HG02840 (cell line): ENCODE data around the gene MCF2L2.

ENCODE experiments used
- ATAC-seq: cut with Tn5 transposase; IDR thresholded peaks from one replicate; pipeline ENCODE4 v1.9.1; 2021; ENCODE audit warnings: mild to moderate bottlenecking, moderate library complexity, moderate number of reproducible peaks; ENCODE audit not compliant: unreplicated experiment, low FRiP score

Gene MCF2L2

DNA sequence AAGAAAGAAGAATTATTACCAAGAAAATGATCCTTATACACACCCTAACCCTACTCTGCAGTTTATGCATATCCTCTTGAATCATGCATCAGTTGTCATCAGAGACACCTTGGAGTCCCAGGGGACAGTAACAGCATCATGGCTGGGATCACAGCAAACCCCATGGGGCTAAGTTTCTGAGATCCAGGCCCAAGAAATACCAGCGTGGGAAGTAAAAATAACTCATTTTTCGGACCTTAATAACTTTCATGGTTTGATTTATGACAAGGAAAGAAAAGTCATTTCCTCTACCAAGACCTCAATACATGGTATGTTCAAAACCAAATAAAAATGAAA is 214.2 kb downstream of the MCF2L2 start:
- no peak for ATAC-seq

DNA sequence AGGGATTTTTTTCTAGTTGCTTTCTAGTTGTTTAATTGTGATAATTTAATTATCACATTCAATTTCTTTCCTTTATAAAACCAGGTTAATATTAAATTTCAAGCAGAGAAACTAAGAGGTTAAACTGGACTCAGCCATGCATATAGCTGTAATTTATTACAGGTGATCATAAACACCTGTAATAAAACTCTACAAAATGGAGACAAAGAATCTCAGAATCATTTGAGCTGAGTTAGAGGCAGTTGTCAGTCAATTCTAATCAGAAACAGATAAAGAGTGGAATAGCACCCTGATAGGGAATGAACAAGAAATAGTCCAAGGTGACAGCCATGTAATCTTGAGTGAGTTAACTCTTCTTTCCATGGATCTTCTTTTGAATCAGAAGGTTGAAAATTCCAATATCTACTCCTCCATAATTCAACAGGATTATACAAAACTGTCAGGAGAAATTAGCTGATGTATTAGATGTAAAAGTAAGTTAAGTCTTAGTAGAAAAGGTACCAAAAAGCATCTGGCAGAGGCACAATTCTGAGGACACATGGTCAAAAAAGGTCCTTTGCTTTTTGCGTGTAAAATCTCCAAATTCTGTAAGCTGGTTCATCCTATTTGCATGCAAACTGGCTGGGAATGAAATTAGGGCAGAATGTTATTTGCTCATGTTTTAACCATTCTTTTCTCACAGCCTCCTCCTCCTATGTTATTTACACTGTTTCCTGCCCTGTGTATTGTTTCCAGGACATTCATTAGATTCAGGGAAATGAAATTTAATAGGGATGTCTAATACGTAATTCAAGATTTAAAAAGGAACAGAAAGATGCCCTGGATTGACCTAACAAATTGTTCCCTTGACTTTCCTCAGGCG is 214.8 kb downstream of the MCF2L2 start:
- no peak for ATAC-seq

GRCh38 chr3:183212565-183212964 is 215.9 kb downstream of the MCF2L2 start:
- no peak for ATAC-seq

DNA sequence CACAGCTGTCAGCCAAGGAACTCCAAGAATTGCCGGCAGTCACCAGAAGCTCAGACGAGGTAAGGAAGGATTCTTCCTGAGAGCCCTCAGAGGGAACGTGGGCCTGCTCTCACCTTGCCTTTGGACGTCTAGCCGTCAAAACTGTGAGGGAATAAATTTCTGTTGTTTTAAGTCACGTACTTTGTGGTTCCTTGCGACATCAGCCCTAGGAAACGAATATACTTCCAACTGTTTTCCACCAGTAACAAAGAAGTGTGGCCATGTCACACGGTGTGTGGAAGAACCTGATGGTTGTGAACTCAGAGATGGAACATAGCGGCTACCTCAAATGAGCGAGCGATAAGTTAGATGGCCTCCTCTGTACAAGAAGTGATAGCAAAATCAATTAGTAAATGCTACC is 216.3 kb downstream of the MCF2L2 start:
- no peak for ATAC-seq

DNA sequence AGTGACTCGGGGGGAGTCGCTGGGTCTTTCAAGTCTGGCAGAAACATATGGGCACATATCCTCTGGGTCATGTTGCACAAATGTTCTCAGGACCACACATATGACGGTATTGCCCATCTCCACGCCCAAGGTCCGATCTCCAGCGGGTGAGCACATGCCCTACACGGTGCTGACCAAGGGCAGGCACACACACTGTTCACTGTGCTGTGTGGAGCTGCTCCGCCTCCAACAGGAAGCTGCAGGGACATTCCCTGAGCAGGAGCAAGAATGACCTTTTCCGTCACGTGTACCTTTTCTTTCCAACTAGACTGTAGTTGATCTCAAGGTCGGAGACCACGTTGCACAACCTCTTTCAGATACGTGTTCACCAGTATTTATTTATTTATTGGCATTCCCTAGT is 217.1 kb downstream of the MCF2L2 start:
- no peak for ATAC-seq

DNA sequence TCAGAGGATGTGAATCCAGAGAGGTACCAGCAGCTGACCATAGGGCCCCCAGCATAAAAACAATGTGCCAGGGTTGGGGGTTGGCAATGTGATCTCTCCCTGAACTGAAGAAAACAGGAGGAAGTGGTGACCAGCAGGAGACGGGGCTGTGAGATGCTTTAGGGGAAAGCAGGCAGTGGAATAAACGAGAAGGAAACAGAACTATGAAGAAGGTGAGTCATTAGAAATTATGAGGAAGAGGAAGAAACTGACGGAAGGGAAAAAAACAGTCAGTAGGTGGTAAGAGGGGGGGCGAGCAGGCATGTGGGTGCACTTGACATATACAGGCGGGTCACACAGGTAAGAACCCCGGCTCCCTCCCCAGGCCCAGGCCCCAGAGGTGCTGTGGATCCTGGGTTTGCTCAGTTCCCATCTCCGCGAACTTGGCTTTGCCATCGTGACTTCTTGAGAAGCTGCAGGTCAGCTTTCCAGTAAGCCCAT is 217.5 kb downstream of the MCF2L2 start:
- ATAC-seq = no peak

GRCh38 chr3:183210341-183210740 is 218.1 kb downstream of the MCF2L2 start:
- ATAC-seq = no peak

- no peak for ATAC-seq
Measured at GRCh38 chr3:183208800-183209199, 219.6 kb downstream of the MCF2L2 start.

DNA sequence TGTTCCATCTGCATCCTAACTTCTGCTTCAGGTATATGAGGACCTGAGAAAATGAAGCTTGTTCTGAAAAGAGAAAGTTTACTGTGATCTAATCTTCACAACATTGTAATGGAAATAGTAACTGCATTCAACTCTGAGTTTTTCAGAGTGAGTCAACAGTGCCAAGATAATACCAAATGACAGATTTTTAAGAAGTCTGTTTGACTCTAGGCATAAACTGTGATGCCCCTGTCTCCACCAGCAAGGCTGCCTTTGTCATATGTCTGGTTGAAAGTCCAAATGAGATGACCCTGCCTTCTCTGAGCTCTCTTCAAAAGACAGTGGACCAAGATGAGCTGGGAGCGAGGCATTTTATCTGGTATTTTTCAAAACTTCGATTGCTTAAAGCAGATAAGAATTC is 220.2 kb downstream of the MCF2L2 start:
- ATAC-seq = no peak

GRCh38 chr3:183203670-183204069 is 224.7 kb downstream of the MCF2L2 start:
- no peak for ATAC-seq

- no peak for ATAC-seq
Measured at GRCh38 chr3:183202004-183202722, 226.3 kb downstream of the MCF2L2 start.

DNA sequence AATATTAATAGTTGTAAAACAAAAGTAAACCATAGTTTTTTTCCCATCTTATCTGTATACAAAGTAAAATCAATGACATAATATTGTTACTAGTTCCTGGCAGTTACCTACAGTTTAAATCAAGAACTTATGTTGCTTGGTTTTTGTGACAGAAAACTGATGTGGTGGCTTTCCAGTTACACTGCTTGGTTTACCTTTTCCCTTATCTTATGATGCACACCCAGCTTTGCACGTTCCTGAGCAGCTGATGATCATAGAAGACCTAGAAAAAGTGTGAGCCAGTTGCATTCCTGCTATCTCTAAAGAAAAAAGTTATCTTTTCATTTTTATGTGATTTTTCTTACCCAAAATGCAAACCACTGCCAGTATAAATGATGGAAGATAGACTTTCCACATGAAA is 229.5 kb downstream of the MCF2L2 start:
- no peak for ATAC-seq

GRCh38 chr3:183197734-183198133 is 230.7 kb downstream of the MCF2L2 start:
- no peak for ATAC-seq

DNA sequence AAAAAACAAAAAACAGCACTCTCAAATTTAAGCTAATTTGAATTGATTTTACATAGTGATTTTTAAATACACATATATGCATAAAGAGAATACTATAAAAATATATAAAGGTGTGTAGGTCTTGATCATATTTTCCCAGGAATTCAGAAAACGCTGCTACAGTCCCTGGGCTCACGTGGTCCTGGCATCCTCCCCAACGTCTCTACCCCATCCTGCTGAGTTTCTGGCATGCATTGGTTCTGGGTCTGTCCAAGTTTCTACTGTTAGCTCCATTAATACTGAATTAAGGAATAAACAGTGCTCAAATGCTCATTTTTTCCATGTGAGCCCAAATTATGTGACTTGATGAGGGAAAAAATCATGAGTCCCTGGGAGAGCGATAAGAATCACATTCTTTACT is 233.2 kb downstream of the MCF2L2 start:
- ATAC-seq = no peak

DNA sequence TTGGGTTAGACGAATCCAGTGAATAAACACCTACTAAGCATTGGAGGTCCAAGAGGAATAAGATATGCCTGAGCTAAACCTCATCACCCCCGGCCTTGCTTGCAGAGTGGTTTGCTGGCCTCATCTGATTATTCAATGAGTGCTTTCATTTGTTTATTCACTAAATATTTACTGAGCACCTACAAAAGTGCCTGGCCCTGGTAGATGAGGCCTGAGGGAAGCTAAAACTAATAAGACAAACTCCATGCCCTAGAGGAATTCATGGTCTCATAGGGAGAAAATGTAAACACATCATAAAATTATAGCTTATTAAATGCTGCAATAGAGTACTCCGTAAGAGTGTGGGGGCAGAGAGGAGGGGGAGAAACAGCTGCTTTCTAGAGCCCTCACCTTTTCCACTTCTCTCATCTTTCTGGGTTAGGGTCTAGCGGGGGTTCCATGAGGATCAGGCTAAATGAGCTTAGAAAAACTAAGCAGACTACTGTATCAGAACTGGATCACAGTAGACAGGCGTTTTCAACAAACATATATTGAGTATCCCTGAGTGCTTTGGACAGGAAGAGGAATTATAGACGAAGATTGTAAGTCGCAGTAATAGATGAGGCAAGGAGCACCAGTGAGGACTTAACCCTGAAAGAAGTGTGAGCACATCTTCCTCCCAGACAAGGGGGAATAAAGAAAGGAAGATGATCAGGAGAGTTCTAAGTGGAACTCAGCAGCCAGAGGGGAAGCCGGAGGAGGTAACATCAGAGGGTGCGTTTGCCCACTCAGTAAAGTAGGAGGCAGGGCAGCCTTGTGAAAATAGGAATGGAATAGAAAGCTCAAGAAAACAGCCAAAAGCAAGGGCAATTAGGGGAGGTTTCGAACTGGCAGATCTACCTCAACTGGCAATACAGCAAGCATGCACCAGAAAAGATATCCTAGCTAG is 234.4 kb downstream of the MCF2L2 start:
- ATAC-seq = no peak

DNA sequence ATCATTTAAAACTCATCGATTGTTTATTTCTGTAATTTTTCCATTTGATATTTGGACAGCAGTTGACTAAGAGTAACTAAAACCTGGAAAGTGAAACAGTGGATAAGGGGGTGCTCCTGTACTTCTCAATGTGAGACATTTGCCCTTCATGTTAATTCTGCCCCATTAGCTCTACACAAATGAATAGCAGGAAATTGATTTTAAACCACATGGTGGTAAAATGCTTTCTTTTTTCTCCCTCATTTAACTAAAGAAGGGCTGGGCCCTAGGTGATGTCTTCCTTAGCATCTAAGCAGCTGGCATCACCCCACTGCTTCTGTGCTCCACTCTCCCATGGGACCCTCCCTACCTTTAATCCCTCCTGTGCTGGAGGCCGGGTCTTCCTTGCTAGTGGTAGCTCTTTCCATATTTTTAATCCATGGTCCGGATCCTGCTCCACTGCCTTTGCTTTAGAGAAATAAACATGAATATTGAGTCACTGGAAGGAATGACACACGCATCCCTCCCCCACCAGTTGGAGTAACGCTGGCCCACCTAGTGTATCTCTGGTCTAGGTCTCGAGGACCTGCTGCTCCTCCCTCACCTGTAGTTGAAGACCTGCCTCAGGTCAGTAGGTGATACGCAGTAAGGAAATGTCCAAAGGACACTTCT is 235.6 kb downstream of the MCF2L2 start:
- ATAC-seq = no peak

GRCh38 chr3:183189641-183190040 is 238.8 kb downstream of the MCF2L2 start:
- ATAC-seq = no peak

GRCh38 chr3:183188895-183189462 is 239.4 kb downstream of the MCF2L2 start:
- ATAC-seq = no peak

DNA sequence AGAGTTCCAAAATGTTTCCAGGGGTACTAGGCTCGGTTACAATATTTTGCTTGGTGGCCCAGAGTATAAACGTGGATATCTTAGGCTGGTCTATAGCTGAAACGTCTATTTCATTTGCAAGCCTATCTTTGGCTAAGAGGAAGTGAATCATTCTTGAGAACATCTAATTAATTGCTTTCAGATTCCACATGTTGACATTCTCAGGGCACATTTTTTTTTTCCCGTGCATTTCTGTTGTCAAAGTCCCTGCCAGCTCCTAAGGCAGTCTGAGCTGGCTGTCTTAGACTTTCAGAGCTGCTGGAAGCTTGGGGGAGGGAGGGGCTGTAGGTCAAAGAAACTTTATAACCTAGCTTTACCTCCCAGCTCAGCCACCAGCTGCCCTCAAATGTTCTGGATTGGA is 242.7 kb downstream of the MCF2L2 start:
- no peak for ATAC-seq
